OCI-M2 (cell line): Measurements from ENCODE around the gene ADGRD1.
"Not testable (repeated sequence)": the region's sequence is repeated elsewhere in the genome, so short reads cannot be mapped to it uniquely, and the experiment has no call there.

Experiments used
- DNase-seq: peaks from one replicate; lab custom pipeline; 2025; ENCODE audit not compliant: unreplicated experiment; lab: John Stamatoyannopoulos, UW

ADGRD1 gene

GRCh38 chr12:131070136-131070535, 116.4 kb downstream of the ADGRD1 start:
- not testable (repeated sequence) for DNase-seq

GRCh38 chr12:131070668-131071067, 117.0 kb downstream of the ADGRD1 start:
- not testable (repeated sequence) for DNase-seq

- DNase-seq = not testable (repeated sequence)
Measured at GRCh38 chr12:131071234-131071820, 117.6 kb downstream of the ADGRD1 start.

- DNase-seq = not testable (repeated sequence)
Measured at GRCh38 chr12:131071950-131072349, 118.2 kb downstream of the ADGRD1 start.

- no peak for DNase-seq
Measured at GRCh38 chr12:131072451-131073230, 118.9 kb downstream of the ADGRD1 start.

GRCh38 chr12:131074221-131075083, 120.7 kb downstream of the ADGRD1 start:
- DNase-seq = no peak

- no peak for DNase-seq
Measured at GRCh38 chr12:131075194-131075593, 121.5 kb downstream of the ADGRD1 start.

- no peak for DNase-seq
Measured at GRCh38 chr12:131075611-131076010, 121.9 kb downstream of the ADGRD1 start.

- DNase-seq = no peak
Measured at GRCh38 chr12:131076296-131076695, 122.6 kb downstream of the ADGRD1 start.

GRCh38 chr12:131076791-131077747, 123.4 kb downstream of the ADGRD1 start:
- DNase-seq = no peak

GRCh38 chr12:131077931-131078391, 124.3 kb downstream of the ADGRD1 start:
- no peak for DNase-seq

GRCh38 chr12:131082290-131083194, 128.8 kb downstream of the ADGRD1 start:
- DNase-seq = no peak

GRCh38 chr12:131084341-131085011, 130.8 kb downstream of the ADGRD1 start:
- no peak for DNase-seq

- no peak for DNase-seq
Measured at GRCh38 chr12:131085125-131085815, 131.6 kb downstream of the ADGRD1 start.

GRCh38 chr12:131085816-131086591, 132.3 kb downstream of the ADGRD1 start:
- DNase-seq = no peak

- no peak for DNase-seq
Measured at GRCh38 chr12:131087302-131087818, 133.7 kb downstream of the ADGRD1 start.

- no peak for DNase-seq
Measured at GRCh38 chr12:131087991-131088700, 134.4 kb downstream of the ADGRD1 start.
